OCI-M2 (cell line): ENCODE results near the gene LARP4B.
A peak's percentile ranks its signal among the peaks of the same experiment; 100 is the strongest.

ENCODE experiments used
- DNase-seq: peaks from one replicate; lab custom pipeline; 2025; ENCODE audit not compliant: unreplicated experiment; lab: John Stamatoyannopoulos, UW

Gene LARP4B

DNA sequence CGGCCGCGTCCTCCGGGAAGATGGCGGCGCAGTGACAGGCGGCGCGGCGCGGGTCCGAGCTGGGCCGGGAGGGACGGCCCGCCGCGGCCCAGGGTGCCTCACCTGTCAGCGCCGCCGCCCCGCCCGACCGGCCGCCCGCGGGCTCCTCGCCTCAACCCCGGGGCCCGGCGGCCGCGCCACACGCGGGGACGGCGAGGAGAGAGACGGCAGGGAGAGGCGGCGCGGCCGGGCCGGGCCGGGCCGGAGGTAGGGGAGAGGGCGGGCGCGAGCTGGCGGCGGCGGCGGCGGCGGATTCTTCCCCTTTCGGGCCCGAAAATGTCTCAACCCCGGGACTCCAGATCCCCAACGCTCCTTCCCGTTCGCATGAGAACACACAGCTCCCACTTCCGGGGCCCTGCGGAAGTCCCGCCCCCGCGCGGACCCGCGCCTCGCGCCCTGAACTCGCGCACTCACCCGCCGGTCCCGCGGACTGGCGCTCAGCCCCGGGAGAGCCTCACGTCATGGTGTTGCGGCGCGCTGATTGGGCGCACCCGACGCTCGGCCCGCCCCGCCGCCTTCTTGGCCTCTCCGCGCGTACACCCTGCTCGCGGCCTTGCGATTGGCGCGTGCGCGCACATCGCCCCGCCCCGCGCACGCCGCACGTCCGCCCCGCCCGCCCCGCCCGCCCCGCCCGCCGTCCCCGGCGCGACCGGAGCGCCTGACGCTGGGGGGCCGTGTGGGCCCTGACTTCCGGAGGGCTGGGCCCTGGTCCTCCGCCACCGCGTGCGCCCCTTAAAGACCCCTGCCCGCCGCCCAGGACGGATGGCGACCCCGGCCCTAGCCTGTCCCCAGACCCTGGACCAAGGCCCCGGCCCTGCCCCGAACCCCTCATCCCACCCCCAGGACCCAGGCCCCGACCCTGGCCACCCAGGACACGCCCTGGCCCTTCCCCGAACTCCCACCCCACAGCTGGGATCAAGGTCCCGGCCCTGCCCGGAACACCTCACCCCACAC, at the start of gene LARP4B:
TSS of gene LARP4B (minus strand) at position 380 of the 993 bp plus-strand sequence. CDS start 45,984 bp downstream, outside the sequence.
- peak; percentile 37 for DNase-seq

DNA sequence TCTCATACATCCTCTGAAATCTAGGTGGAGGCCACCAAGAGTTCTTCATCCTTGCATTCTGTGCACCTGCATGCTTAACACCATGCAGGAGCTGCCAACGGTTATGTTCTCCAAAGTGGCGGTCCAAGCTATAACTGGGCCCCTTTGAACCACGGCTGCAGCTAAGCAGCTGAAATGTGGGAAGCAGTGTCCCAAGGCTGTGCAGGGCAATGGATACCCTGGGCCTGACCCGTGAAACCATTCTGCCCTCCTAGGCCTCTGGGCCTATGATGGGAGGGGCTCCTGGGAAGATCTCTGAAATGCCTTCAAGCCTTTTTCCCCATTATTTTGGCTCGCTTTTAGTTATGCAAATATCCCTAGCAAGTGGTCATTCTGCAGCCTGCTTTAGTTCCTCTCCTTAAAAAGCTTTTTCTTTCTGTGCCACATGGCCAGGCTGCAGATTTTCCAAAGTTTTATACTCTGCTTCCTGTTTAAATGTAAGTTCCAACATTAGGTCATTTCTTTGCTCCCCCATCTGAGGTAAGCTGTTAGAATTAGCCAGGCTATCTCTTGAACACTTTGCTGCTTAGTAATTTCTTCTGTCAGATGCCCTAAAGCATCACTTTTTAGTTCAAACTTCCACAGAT, 49.1 kb upstream of the LARP4B start:
- no peak for DNase-seq

GRCh38 chr10:978826-979421, 47.4 kb upstream of the LARP4B start:
- no peak for DNase-seq

DNA sequence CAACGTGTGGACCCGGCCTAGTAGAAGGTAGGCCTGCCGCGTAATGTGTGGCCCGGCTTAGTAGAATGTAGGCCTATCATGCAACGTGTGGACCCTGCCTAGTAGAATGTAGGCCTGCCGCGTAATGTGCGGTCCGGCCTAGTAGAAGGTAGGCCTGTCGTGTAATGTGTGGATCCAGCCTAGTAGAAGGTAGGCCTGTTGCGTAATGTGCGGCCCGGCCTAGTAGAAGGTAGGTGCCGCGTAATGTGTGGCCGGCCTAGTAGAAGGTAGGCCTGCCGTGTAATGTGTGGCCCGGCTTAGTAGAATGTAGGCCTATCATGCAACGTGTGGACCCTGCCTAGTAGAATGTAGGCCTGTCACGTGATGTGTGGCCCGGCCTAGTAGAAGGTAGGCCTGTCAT, 44.8 kb upstream of the LARP4B start:
- no peak for DNase-seq

GRCh38 chr10:974785-975074, 43.2 kb upstream of the LARP4B start:
- DNase-seq = no peak

GRCh38 chr10:974038-974784, 42.7 kb upstream of the LARP4B start:
- no peak for DNase-seq

DNA sequence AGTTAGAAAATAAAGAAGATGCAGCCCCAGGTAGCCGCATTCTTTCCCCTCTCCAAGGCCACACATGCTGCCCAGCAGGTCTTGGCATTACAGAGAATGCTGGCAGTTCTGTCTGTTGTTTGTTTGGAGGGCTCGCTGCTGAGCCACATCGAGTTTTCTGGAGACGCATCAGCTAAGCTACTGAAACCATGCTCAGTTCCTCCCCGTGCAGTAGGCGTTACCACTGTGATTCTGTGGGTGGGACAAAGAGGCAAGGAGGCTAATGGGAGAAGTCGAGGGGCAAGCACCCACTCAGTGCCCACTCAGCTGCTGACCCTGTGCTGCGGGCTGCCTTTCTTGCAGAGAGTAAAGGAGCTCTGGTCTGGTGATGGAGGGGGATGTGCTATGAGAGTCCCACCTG, 41.3 kb upstream of the LARP4B start:
- no peak for DNase-seq

DNA sequence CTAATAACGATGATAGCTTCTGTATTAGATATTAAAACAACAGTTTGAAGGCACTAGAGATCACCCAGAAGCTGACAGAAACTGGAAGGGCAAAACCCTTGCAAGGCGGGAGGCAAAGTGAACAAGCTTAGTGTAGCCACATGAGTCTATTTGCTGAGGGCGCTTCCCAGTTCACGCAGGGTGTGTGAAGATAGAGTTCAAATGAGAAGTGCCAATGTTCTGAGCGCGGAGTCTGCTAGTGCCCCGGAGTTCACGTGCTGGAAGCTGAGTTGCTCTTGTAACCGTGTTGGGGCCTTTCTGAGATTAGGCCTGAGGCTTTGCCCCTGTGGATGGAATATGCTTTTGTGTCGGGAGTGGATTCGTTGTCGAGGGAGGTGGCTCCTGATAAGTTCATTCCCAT, 40.1 kb upstream of the LARP4B start:
- no peak for DNase-seq

- no peak for DNase-seq
Measured at GRCh38 chr10:971150-971542, 39.6 kb upstream of the LARP4B start.

GRCh38 chr10:970311-971149, 39.0 kb upstream of the LARP4B start:
- DNase-seq = no peak

DNA sequence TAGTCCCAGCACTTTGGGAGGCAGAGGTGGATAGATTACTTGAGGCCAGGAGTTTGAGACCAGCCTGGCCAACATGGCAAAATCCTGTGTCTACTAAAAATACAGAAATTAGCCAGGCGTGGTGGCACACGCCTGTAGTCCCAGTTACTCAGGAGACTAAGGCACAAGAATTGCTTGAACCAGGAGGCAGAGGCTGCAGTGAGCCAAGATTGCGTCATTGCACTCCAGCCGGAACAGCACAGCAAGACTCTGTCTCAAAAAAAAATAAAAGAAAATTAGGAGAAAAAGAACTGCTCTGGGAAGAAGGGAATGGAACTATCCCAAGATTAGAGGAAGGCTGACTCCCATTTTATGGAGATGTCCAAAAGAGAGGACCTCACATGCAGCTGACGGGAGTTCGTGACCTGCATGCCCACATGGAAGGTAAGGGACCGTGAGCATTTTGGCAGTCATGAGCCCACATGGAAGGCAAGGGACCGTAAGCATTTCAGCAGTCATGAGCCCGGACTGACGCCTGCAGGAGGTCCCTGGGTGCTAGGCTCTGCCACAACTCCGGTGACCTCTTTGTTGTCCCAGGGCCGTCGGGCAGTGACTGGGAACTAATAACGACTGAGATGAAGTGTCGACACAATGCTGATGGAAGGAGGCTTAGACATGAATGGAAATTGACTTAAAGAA, 38.1 kb upstream of the LARP4B start:
- no peak for DNase-seq

GRCh38 chr10:968546-969199, 37.2 kb upstream of the LARP4B start:
- DNase-seq = no peak

DNA sequence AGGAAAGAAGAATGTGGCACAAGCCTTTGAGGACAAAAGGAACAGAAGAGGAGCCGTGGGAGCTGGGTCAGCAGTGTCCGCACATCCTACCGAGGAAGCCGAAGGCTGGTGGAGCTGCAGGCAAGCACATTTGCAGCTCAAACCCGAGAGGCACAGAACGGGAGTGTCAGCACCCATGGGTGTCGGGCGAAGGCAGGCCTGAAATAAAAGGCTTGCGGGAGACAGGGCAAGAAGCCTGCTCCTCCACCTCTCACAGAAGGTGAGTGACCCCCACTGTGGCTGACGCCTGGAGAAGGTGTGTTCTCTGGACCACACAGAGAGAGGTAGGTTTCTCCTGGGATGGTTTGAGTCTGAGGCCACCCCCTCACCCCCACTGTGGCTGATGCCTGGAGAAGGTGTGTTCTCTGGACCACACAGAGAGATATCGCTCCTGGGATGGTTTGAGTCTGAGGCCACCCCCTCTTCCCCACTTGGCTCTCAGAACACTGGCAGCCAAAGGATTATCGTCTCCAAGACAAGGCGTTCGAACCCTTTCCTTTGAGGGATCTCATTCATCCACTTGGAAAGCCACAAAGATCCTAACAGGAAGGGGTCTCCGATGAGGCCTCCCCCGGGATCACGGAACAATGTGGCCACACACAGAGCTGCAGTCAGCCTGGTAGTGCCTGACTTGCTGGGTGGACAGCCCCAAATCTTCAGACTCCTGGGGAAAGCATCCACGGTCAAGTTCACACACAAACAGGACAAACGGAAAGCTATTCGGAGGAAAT, 35.1 kb upstream of the LARP4B start:
- no peak for DNase-seq

DNA sequence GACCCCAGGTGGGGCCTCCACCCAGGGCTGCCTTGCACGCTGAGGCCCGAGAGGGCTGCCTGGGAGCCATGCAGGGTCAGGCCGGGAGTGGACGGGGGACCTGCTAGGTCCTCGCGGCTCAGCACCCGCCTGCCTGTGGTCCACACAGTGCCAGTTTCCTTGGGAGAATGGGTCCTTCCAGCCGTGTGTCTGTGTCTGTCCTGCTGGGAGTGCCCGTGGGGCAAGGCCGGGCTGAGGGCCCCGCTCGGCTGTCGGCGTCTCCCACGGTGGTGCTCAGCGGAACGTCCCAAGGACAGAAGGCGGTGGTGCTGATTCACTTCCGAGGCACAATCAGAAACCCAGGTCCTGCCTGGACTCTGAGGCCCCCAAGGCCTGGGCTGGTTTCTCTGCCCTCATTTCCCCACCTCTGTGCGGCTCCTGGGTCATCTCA, 33.5 kb upstream of the LARP4B start:
- no peak for DNase-seq

GRCh38 chr10:964321-964987, 32.9 kb upstream of the LARP4B start:
- no peak for DNase-seq

DNA sequence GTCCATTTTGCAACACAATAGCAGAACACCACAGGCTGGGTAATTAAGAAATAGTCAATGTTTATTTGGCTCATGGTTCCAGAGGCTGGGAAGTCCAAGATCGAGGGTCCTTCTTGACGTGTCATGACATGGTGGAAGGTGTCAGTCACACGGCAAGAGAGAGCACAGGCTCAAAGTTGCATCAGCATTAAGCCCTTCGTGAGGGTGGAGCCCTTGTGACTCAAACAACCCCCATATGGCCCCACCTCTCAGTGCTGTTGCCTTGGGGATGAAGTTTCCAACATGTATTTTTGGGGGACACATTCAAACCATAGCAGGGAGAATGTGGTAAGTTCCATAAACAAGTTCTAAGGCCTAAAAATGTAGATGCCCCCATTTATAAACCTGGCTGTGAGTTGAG, 32.1 kb upstream of the LARP4B start:
- no peak for DNase-seq

GRCh38 chr10:963186-963585, 31.7 kb upstream of the LARP4B start:
- no peak for DNase-seq

- DNase-seq = no peak
Measured at GRCh38 chr10:962342-962741, 30.8 kb upstream of the LARP4B start.
